HUES64 (cell line): ENCODE data around the gene B9D2.

ENCODE experiments used
- H3K27ac ChIP-seq: 2 replicates; pipeline ENCODE4 v1.7.0; 2013; ENCODE audit warnings: low read depth, low read length, inconsistent platforms
- H3K27me3 ChIP-seq: 2 replicates; pipeline ENCODE4 v1.6.1; 2013; ENCODE audit warnings: mild to moderate bottlenecking, low read length; ENCODE audit not compliant: insufficient read depth
- H3K36me3 ChIP-seq: 2 replicates; pipeline ENCODE4 v1.6.1; 2013; ENCODE audit warnings: mild to moderate bottlenecking, low read length; ENCODE audit not compliant: insufficient read depth
- H3K4me1 ChIP-seq: 2 replicates; pipeline ENCODE4 v1.6.1; 2013; ENCODE audit warnings: mild to moderate bottlenecking, low read length, moderate library complexity; ENCODE audit not compliant: insufficient read depth
- H3K4me3 ChIP-seq: 2 replicates; pipeline ENCODE4 v1.5.1; 2013; ENCODE audit warnings: mild to moderate bottlenecking, low read length, moderate library complexity
- H3K9ac ChIP-seq: 2 replicates; pipeline ENCODE4 v1.6.1; 2013; ENCODE audit warnings: mild to moderate bottlenecking, low read depth, low read length
- H3K9me3 ChIP-seq: 2 replicates; pipeline ENCODE4 v1.6.1; 2013; ENCODE audit warnings: low read depth, low read length; ENCODE audit not compliant: insufficient read depth
- whole genome bisulfite sequencing: fragments of 150-250, 120-280 bp; methylation state at CpG from one replicate; pipeline ENCODE4 v1.1.7; 2013; ENCODE audit warnings: missing lambda C conversion rate; 5-methylcytosine and 5-hydroxymethylcytosine counted together

Gene B9D2

DNA sequence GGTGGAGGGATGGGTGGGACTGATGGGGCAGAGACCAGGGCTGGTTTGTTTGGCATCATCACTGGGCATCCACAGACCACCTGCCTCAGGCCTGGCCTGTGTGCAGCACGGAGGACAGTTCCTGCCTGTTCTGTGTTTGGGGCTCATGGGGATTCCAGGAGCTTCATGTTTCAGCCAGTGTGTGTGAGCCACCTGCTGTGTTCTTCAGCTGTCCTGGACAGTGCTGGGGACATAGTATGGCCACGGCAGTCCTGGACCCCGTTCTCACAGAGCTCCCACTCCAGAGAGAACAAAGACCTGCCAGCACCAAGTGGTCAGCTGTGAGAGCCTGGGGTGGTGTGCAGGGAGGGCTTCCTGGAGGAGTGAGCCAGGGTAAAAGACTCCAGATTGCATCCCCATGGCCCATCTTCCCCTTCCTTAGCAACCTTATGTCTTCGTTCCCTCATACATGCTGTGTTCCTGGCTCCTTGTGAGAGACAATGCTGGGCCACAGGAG lies 55.9 kb downstream of the B9D2 start:
- Histone ChIP-seq H3K4me1 (peaks cover 5% of the 10 kb centered on the region; the same call in 1 of the 2 replicates), H3K9me3 (no peaks in the 10 kb centered on the region), H3K4me3 (no peak overlapping the region), H3K27me3 (no peaks in the 10 kb centered on the region), H3K36me3 (peaks cover 57% of the 10 kb centered on the region), H3K27ac (peak overlapping the region; percentile 65), H3K9ac (no peak overlapping the region)
- WGBS = 95% methylated on average over 4 of the region's 4 CpGs

DNA sequence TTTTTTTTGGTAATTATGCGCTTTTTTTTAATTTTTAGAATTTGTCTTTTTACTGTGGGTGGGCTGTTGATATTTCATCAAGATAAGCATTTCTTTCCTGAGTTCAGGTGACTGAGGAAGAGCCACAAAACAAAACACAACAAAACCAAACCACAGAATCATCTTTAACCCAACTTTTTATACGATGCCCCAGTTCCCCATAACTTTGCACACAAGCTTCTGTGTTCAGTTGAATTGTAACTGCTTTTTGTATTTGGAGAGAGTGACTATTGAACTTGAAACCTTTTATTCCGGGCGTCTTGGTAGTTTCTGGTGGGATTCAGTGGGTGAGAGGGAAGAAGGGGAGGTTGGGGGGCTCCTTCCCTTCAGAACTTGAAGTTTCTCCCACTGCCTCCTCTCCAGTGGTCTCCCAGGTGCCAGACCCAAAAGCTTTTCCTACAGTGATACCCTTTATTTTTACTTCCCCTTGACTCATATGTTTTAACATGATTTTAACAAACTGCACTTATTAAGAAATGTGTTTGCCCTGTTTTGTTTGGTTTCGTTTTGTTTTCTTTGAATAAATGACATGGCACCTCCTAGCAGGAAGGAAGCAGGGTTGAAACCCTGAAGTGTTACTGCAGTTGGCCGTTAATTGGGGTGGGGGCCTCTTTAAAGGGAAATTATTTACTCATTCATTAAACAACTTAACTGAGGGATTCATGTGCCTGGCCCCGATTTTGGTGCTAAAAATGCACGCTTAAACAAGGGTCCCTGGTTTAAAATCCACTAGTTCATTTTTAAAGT lies 56.7 kb downstream of the B9D2 start:
- no peak overlapping the region for H3K4me3 ChIP-seq
- H3K4me1 ChIP-seq = peaks cover 5% of the 10 kb centered on the region; the same call in 1 of the 2 replicates

DNA sequence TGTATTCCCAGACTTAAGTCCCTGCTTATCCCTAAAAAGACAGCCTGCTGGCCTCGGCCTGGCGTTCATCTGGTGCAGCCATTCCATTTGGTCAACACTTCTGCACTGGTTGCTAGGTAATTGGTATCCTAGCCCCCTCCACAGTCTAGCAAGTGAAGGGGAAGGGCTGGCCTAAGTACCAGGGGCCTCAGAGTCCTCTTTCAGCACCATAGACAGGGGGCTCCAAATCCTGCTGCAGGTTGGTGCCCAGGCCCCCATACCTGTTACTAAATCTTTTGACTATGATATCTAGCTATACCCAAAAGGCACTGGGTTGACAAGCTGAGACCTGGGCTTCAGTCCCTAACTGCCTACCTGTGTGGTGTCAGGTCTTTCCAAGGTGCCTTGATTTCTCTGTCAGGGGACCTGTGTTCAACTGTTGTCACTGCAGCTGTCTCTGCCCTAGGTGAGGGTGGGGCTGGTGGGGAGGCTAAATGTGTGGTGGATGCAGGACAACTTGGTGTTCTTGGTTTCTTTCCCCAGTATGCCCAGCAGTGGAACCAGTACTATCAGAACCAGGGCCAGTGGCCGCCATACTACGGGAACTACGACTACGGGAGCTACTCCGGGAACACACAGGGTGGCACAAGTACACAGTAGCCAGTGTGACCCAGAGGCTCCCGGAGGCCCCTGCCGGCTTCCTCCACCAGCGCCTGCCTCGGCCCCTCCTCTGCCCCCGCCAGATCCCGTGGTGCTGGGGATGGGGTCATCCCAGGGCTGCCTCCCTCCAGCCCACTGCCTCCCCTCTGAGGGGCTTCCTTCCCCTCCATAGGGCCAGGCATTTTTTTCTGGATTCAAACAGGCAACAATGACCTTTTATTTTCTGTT lies 57.8 kb downstream of the B9D2 start:
- no peaks in the 10 kb centered on the region for H3K9me3 ChIP-seq
- no peaks in the 10 kb centered on the region for H3K27me3 ChIP-seq
- 91% methylated on average over 13 of the region's 13 CpGs for WGBS
- H3K4me3 ChIP-seq = no peak overlapping the region
- H3K27ac ChIP-seq = no peak overlapping the region
- H3K9ac ChIP-seq = no peak overlapping the region
- H3K4me1 ChIP-seq = peaks cover 5% of the 10 kb centered on the region; the same call in 1 of the 2 replicates
- H3K36me3 ChIP-seq = peaks cover 68% of the 10 kb centered on the region

More for the DNA sequence above, 56.7 kb downstream of the B9D2 start:
- no peak overlapping the region for H3K9ac ChIP-seq
- no peaks in the 10 kb centered on the region for H3K9me3 ChIP-seq
- H3K36me3 ChIP-seq = peaks cover 57% of the 10 kb centered on the region
- WGBS = 85% methylated on average over 7 of the region's 8 CpGs
- H3K27me3 ChIP-seq = no peaks in the 10 kb centered on the region
- no peak overlapping the region for H3K27ac ChIP-seq

GRCh38 chr19:41304706-41305483 lies 59.1 kb downstream of the B9D2 start:
- H3K9ac ChIP-seq = no peak overlapping the region
- no peak overlapping the region for H3K4me3 ChIP-seq
- peaks cover 81% of the 10 kb centered on the region for H3K36me3 ChIP-seq
- H3K27me3 ChIP-seq = no peaks in the 10 kb centered on the region
- H3K4me1 ChIP-seq = peaks cover 5% of the 10 kb centered on the region; the same call in 1 of the 2 replicates
- WGBS = 94% methylated on average over 4 of the region's 4 CpGs
- no peaks in the 10 kb centered on the region for H3K9me3 ChIP-seq
- H3K27ac ChIP-seq = no peak overlapping the region
